Memory B cell (primary cell): Measurements from ENCODE around the gene DENR.
"Not testable (repeated sequence)": the region's sequence is repeated elsewhere in the genome, so short reads cannot be mapped to it uniquely, and the experiment has no call there.

Experiments used
- ATAC-seq: fragments of 150-1000 bp; cut with Tn5 transposase; 2 replicates; pipeline ENCODE4 v1.10.0; 2021; ENCODE audit warnings: low read depth, mild to moderate bottlenecking, moderate library complexity
- DNase-seq, 2 donors: peaks; one replicate each; pipeline ENCODE4 v3.0.0; 2022; ENCODE audit warnings: low spot score in 2 of 2
- H3K27ac Mint-ChIP-seq: one replicate; pipeline ENCODE4 v1.8.0; 2022; ENCODE audit warnings: mild to moderate bottlenecking, moderate library complexity, mixed read lengths
- H3K27me3 Mint-ChIP-seq: one replicate; pipeline ENCODE4 v1.8.0; 2022; ENCODE audit warnings: mixed read lengths
- H3K36me3 Mint-ChIP-seq: one replicate; pipeline ENCODE4 v1.8.0; 2022; ENCODE audit warnings: mild to moderate bottlenecking, mixed read lengths
- H3K4me1 Mint-ChIP-seq: one replicate; pipeline ENCODE4 v1.8.0; 2022; ENCODE audit warnings: mixed read lengths
- H3K4me3 Mint-ChIP-seq: one replicate; pipeline ENCODE4 v1.8.0; 2022; ENCODE audit warnings: mild to moderate bottlenecking, moderate library complexity, mixed read lengths
- H3K9me3 Mint-ChIP-seq: one replicate; pipeline ENCODE4 v1.8.0; 2022; ENCODE audit warnings: mixed read lengths

DENR gene

GRCh38 chr12:122726080-122726558, 26.5 kb upstream of the DENR start:
- no peaks in the 10 kb centered on the region for H3K9me3 Mint-ChIP-seq
- DNase-seq (no peak), ATAC-seq (peak; percentile 37)
- peaks cover 2% of the 10 kb centered on the region for H3K36me3 Mint-ChIP-seq
- no peak overlapping the region for H3K27ac Mint-ChIP-seq
- peaks cover 21% of the 10 kb centered on the region for H3K4me1 Mint-ChIP-seq
- H3K4me3 Mint-ChIP-seq, result no peak overlapping the region
- H3K27me3 Mint-ChIP-seq, result peaks cover 13% of the 10 kb centered on the region

- DNase-seq (no peak), ATAC-seq (no peak)
- Mint-ChIP-seq H3K36me3 (no peaks in the 10 kb centered on the region), H3K9me3 (peaks cover 4% of the 10 kb centered on the region), H3K27me3 (peaks cover 5% of the 10 kb centered on the region), H3K4me1 (peaks cover 30% of the 10 kb centered on the region), H3K27ac (no peak overlapping the region), H3K4me3 (no peak overlapping the region)
These were observed 22.9 kb upstream of the DENR start for GRCh38 chr12:122729583-122730214.

GRCh38 chr12:122730215-122731014, 22.2 kb upstream of the DENR start, which contains the start of gene HCAR1:
TSS of gene HCAR1 (minus strand) at chr12:122730844. CDS start at chr12:122730339, 505 bp downstream.
- H3K4me3 Mint-ChIP-seq, result no peak within 1 kb of the TSS
- H3K36me3 Mint-ChIP-seq, result no peaks in the 10 kb centered on the region
- no peak for DNase-seq
- H3K27ac Mint-ChIP-seq, result no peak within 1 kb of the TSS
- ATAC-seq, result no peak
- peaks cover 25% of the 10 kb centered on the region for H3K4me1 Mint-ChIP-seq
- peaks cover 5% of the 10 kb centered on the region for H3K27me3 Mint-ChIP-seq
- H3K9me3 Mint-ChIP-seq, result peaks cover 4% of the 10 kb centered on the region

- Mint-ChIP-seq H3K36me3 (no peaks in the 10 kb centered on the region), H3K4me1 (peaks cover 17% of the 10 kb centered on the region), H3K27me3 (peaks cover 5% of the 10 kb centered on the region), H3K9me3 (peaks cover 4% of the 10 kb centered on the region), H3K4me3 (no peak overlapping the region), H3K27ac (peak overlapping the region; percentile 48)
- ATAC-seq (peak; percentile 65), DNase-seq (no peak)
These were observed 20.5 kb upstream of the DENR start for GRCh38 chr12:122732170-122732569.

- Mint-ChIP-seq H3K4me1 (peaks cover 17% of the 10 kb centered on the region), H3K36me3 (no peaks in the 10 kb centered on the region), H3K27ac (peak overlapping the region; percentile 48), H3K27me3 (peaks cover 5% of the 10 kb centered on the region), H3K4me3 (no peak overlapping the region), H3K9me3 (peaks cover 4% of the 10 kb centered on the region)
- ATAC-seq (no peak), DNase-seq (no peak)
These were observed 20.0 kb upstream of the DENR start for GRCh38 chr12:122732611-122733010.

- DNase-seq (no peak), ATAC-seq (no peak)
- Mint-ChIP-seq H3K27ac (no peak overlapping the region), H3K4me1 (peaks cover 4% of the 10 kb centered on the region), H3K9me3 (peaks cover 1% of the 10 kb centered on the region), H3K4me3 (no peak overlapping the region), H3K36me3 (no peaks in the 10 kb centered on the region), H3K27me3 (peaks cover 1% of the 10 kb centered on the region)
These were observed 14.1 kb upstream of the DENR start for GRCh38 chr12:122738571-122738970.

GRCh38 chr12:122740351-122740750, 12.3 kb upstream of the DENR start:
- ATAC-seq (no peak), DNase-seq (no peak)
- H3K4me3 Mint-ChIP-seq, result no peak overlapping the region
- no peaks in the 10 kb centered on the region for H3K36me3 Mint-ChIP-seq
- no peaks in the 10 kb centered on the region for H3K4me1 Mint-ChIP-seq
- peaks cover 1% of the 10 kb centered on the region for H3K27me3 Mint-ChIP-seq
- H3K9me3 Mint-ChIP-seq, result peaks cover 1% of the 10 kb centered on the region
- peak overlapping the region; percentile 75 for H3K27ac Mint-ChIP-seq

GRCh38 chr12:122743895-122744525, 8.6 kb upstream of the DENR start:
- H3K36me3 Mint-ChIP-seq, result no peaks in the 10 kb centered on the region
- H3K9me3 Mint-ChIP-seq, result peaks cover 1% of the 10 kb centered on the region
- H3K27ac Mint-ChIP-seq, result no peak overlapping the region
- DNase-seq (no peak), ATAC-seq (no peak)
- H3K4me1 Mint-ChIP-seq, result no peaks in the 10 kb centered on the region
- H3K4me3 Mint-ChIP-seq, result no peak overlapping the region
- H3K27me3 Mint-ChIP-seq, result peaks cover 1% of the 10 kb centered on the region

- Mint-ChIP-seq H3K27me3 (no peaks in the 10 kb centered on the region), H3K4me1 (peaks cover 18% of the 10 kb centered on the region), H3K36me3 (no peaks in the 10 kb centered on the region), H3K27ac (no peak overlapping the region), H3K9me3 (no peaks in the 10 kb centered on the region), H3K4me3 (no peak overlapping the region)
- ATAC-seq (no peak), DNase-seq (no peak)
These were observed 5.1 kb upstream of the DENR start for GRCh38 chr12:122747224-122748135.

GRCh38 chr12:122749569-122750332, 2.9 kb upstream of the DENR start:
- H3K4me1 Mint-ChIP-seq, result peaks cover 31% of the 10 kb centered on the region
- no peak for ATAC-seq
- DNase-seq, result no peak
- H3K4me3 Mint-ChIP-seq, result no peak overlapping the region
- no peaks in the 10 kb centered on the region for H3K9me3 Mint-ChIP-seq
- H3K27ac Mint-ChIP-seq, result no peak overlapping the region
- H3K36me3 Mint-ChIP-seq, result peaks cover 8% of the 10 kb centered on the region
- no peaks in the 10 kb centered on the region for H3K27me3 Mint-ChIP-seq

GRCh38 chr12:122750781-122751515, 1.7 kb upstream of the DENR start:
- ATAC-seq, H3K9me3 Mint-ChIP-seq, H3K27me3 Mint-ChIP-seq, DNase-seq: not testable (repeated sequence)
- Mint-ChIP-seq H3K4me3 (peak overlapping the region; percentile 97), H3K27ac (peak overlapping the region; percentile 95), H3K36me3 (peaks cover 15% of the 10 kb centered on the region), H3K4me1 (peaks cover 33% of the 10 kb centered on the region)

- DNase-seq (no peak), ATAC-seq (no peak)
- Mint-ChIP-seq H3K4me3 (peak overlapping the region; percentile 97), H3K36me3 (peaks cover 26% of the 10 kb centered on the region), H3K27me3 (no peaks in the 10 kb centered on the region), H3K9me3 (no peaks in the 10 kb centered on the region), H3K27ac (peak overlapping the region; percentile 95), H3K4me1 (peaks cover 46% of the 10 kb centered on the region)
These were observed 661 bp downstream of the DENR start for GRCh38 chr12:122753319-122753650.
